Upper lobe of left lung (tissue), 6 donors: Measurements from ENCODE around the gene C17orf100. TPM values are rescaled to one million over a fixed set of nuclear protein-coding genes. Genes with fewer than 3 reads are reported as not detected.
A peak's percentile ranks its signal among the peaks of the same experiment; 100 is the strongest.

ENCODE experiments used
- ATAC-seq, 2 donors: fragments of 200-7000 bp; cut with Tn5 transposase; one replicate each; pipeline ENCODE4 v1.9.1; 2022; ENCODE audit warnings: mild to moderate bottlenecking in 2 of 2, moderate library complexity in 2 of 2; ENCODE audit not compliant: low FRiP score in 2 of 2
- DNase-seq, 2 donors: peaks; one replicate each; pipeline ENCODE4 v3.0.0-alpha.2; 2019 to 2020
- H3K27ac ChIP-seq, 4 donors: fragments of 200-600 bp; sonication (generic); one replicate each; pipeline ENCODE4 v1.5.1; 2016 to 2019
- H3K27me3 ChIP-seq, 4 donors: fragments of 200-600 bp; sonication (generic); one replicate each; pipeline ENCODE4 v1.5.1; 2017 to 2019
- H3K36me3 ChIP-seq, 4 donors: fragments of 200-600 bp; sonication (generic); one replicate each; pipeline ENCODE4 v1.5.1; 2016 to 2019
- H3K4me1 ChIP-seq, 4 donors: fragments of 200-600 bp; sonication (generic); one replicate each; pipeline ENCODE4 v1.5.1; 2018 to 2019
- H3K4me3 ChIP-seq, 4 donors: fragments of 200-600 bp; sonication (generic); one replicate each; pipeline ENCODE4 v1.5.1; 2017 to 2019; ENCODE audit warnings: mild to moderate bottlenecking in 2 of 4, moderate library complexity in 1 of 4
- H3K9me3 ChIP-seq, 4 donors: fragments of 200-600 bp; sonication (generic); one replicate each; pipeline ENCODE4 v1.5.1; 2018 to 2019
- CTCF ChIP-seq, 6 experiments: fragments of 450-650 bp in 4 of 6; fragments of 200-600 bp in 2 of 6; sonication (generic) in 2 of 6; IDR thresholded peaks; one replicate each; pipeline ENCODE4 v1.5.1; 2016 to 2019; ENCODE audit warnings: antibody characterized with exemption in 6 of 6
- EP300 ChIP-seq, 4 donors: sonication (generic); formaldehyde crosslinking; IDR thresholded peaks; one replicate each; pipeline ENCODE4 v1.5.1; 2017; ENCODE audit warnings: antibody characterized with exemption in 4 of 4, control low read depth in 2 of 4
- POLR2A ChIP-seq, 4 donors: fragments of 450-650 bp; IDR thresholded peaks; one replicate each; pipeline ENCODE4 v1.5.1; 2016 to 2017; ENCODE audit warnings: antibody characterized with exemption in 4 of 4, mild to moderate bottlenecking in 2 of 4
- POLR2AphosphoS5 ChIP-seq, 2 donors: sonication (generic); formaldehyde crosslinking; IDR thresholded peaks; one replicate each; pipeline ENCODE4 v1.5.1; 2017; ENCODE audit warnings: antibody characterized with exemption in 2 of 2
- WGBS, 2 donors: methylation state at CpG; one replicate each; pipeline ENCODE4 v1.1.5; 2017 to 2018; 5-methylcytosine and 5-hydroxymethylcytosine counted together
- total RNA-seq, 6 donors: library from RNA; depleted of rRNA in 4 of 6; stranded (reverse); fragments of >200 nt in 4 of 6; gene quantifications; one replicate each; pipeline versions ENCODE4 v1.1.0 to v1.2.1, GENCODE V29; 2016 to 2021
- donor health status: DM: no; HTN: no; CAD: no; lungs with moderate emphysema.
- donor health status: DM: no; HTN: yes; CAD: no; lungs with severe emphysema.

The C17orf100 gene
- total RNA-seq, 6 donors from 2014 or later, result 0.78 to 7.3 (median 1.3) TPM

- H3K36me3 ChIP-seq, result no peaks in the 10 kb centered on the region
- no peak overlapping the region for H3K4me3 ChIP-seq
- H3K27me3 ChIP-seq, result no peaks in the 10 kb centered on the region
- DNase-seq, result peak in 1 of 2 donors; percentile 73
- H3K4me1 ChIP-seq, result peaks cover 0 to 1% (median 0%) of the 10 kb centered on the region in 4 donors
- 17 to 18% methylated on average over 9 of the region's 9 CpGs for WGBS, 2 donors
- H3K9me3 ChIP-seq, result no peaks in the 10 kb centered on the region
- ATAC-seq, result peak; percentile 84 to 96
- TF ChIP-seq CTCF (IDR thresholded peaks at IDR 0.05), result peak; percentile 69 to 85 (median 81)
- no peak for TF ChIP-seq EP300 (IDR thresholded peaks at IDR 0.05)
- H3K27ac ChIP-seq, result no peak overlapping the region
Measured at GRCh38 chr17:6666077-6666521, 14.5 kb downstream of the C17orf100 start.

- no peaks in the 10 kb centered on the region for H3K4me1 ChIP-seq
- TF ChIP-seq CTCF (IDR thresholded peaks at IDR 0.05) (no peak), EP300 (IDR thresholded peaks at IDR 0.05) (no peak), POLR2A (IDR thresholded peaks at IDR 0.05) (no peak), POLR2AphosphoS5 (IDR thresholded peaks at IDR 0.05) (no peak)
- no peaks in the 10 kb centered on the region for H3K9me3 ChIP-seq
- no peak for DNase-seq
- 93 to 96% methylated on average over 6 of the region's 6 CpGs for WGBS, 2 donors
- no peak for ATAC-seq
- no peak overlapping the region for H3K4me3 ChIP-seq
- no peaks in the 10 kb centered on the region for H3K27me3 ChIP-seq
- H3K27ac ChIP-seq, result no peak overlapping the region
- H3K36me3 ChIP-seq, result no peaks in the 10 kb centered on the region
Measured at GRCh38 chr17:6666557-6666956, 15.0 kb downstream of the C17orf100 start.

- WGBS, 2 donors, result 49 to 60% methylated on average over 6 of the region's 6 CpGs
- Histone ChIP-seq H3K36me3 (no peaks in the 10 kb centered on the region), H3K4me1 (no peaks in the 10 kb centered on the region), H3K4me3 (no peak overlapping the region), H3K27me3 (no peaks in the 10 kb centered on the region), H3K27ac (no peak overlapping the region), H3K9me3 (no peaks in the 10 kb centered on the region)
- no peak for TF ChIP-seq POLR2AphosphoS5 (IDR thresholded peaks at IDR 0.05)
- TF ChIP-seq EP300 (IDR thresholded peaks at IDR 0.05), result no peak
- TF ChIP-seq POLR2A (IDR thresholded peaks at IDR 0.05), result no peak
- no peak for TF ChIP-seq CTCF (IDR thresholded peaks at IDR 0.05)
- no peak for ATAC-seq
- no peak for DNase-seq
Measured at GRCh38 chr17:6667516-6667915, 16.0 kb downstream of the C17orf100 start.

- H3K27ac ChIP-seq, result no peak overlapping the region
- no peak for ATAC-seq
- 75 to 90% methylated on average over 17 of the region's 17 CpGs for WGBS, 2 donors
- no peaks in the 10 kb centered on the region for H3K36me3 ChIP-seq
- no peaks in the 10 kb centered on the region for H3K27me3 ChIP-seq
- no peak overlapping the region for H3K4me3 ChIP-seq
- H3K4me1 ChIP-seq, result no peaks in the 10 kb centered on the region
- peak in 1 of 2 donors; percentile 42 for DNase-seq
- TF ChIP-seq POLR2AphosphoS5 (IDR thresholded peaks at IDR 0.05), result no peak
- TF ChIP-seq POLR2A (IDR thresholded peaks at IDR 0.05), result no peak
- TF ChIP-seq EP300 (IDR thresholded peaks at IDR 0.05), result no peak
- TF ChIP-seq CTCF (IDR thresholded peaks at IDR 0.05), result no peak
- no peaks in the 10 kb centered on the region for H3K9me3 ChIP-seq
Measured at GRCh38 chr17:6668219-6668618, 16.7 kb downstream of the C17orf100 start.

GRCh38 chr17:6668727-6669425, 17.3 kb downstream of the C17orf100 start:
- no peaks in the 10 kb centered on the region for H3K36me3 ChIP-seq
- no peak for TF ChIP-seq POLR2A (IDR thresholded peaks at IDR 0.05)
- no peak for TF ChIP-seq EP300 (IDR thresholded peaks at IDR 0.05)
- no peak for TF ChIP-seq POLR2AphosphoS5 (IDR thresholded peaks at IDR 0.05)
- TF ChIP-seq CTCF (IDR thresholded peaks at IDR 0.05), result no peak
- DNase-seq, result no peak
- no peaks in the 10 kb centered on the region for H3K4me1 ChIP-seq
- no peak for ATAC-seq
- no peak overlapping the region for H3K4me3 ChIP-seq
- H3K9me3 ChIP-seq, result no peaks in the 10 kb centered on the region
- H3K27ac ChIP-seq, result no peak overlapping the region
- no peaks in the 10 kb centered on the region for H3K27me3 ChIP-seq
- 74 to 79% methylated on average over 14 of the region's 14 CpGs for WGBS, 2 donors
